Trophoblast cell (in vitro differentiated cells and primary cell): Measurements from ENCODE around the gene DEDD.

Experiments used
- DNase-seq, 2 donors: peaks; one replicate each; pipeline ENCODE4 v3.0.0-alpha.2; 2016
- H2AFZ ChIP-seq: 2 replicates; pipeline ENCODE4 v1.6.1; 2013; ENCODE audit warnings: low read length, moderate library complexity, mild to moderate bottlenecking; ENCODE audit not compliant: insufficient read depth, poor library complexity
- H2AK5ac ChIP-seq: 2 replicates; pipeline ENCODE4 v1.6.1; 2013; ENCODE audit warnings: mild to moderate bottlenecking, low read length
- H2BK120ac ChIP-seq: 2 replicates; pipeline ENCODE4 v1.6.1; 2013; ENCODE audit warnings: low read length, mild to moderate bottlenecking, moderate library complexity; ENCODE audit not compliant: insufficient read depth, poor library complexity
- H2BK12ac ChIP-seq: 2 replicates; pipeline ENCODE4 v1.6.1; 2013; ENCODE audit warnings: mild to moderate bottlenecking, low read length, moderate library complexity
- H2BK5ac ChIP-seq: 2 replicates; pipeline ENCODE4 v1.6.1; 2013; ENCODE audit warnings: low read length, low read depth, moderate library complexity, mild to moderate bottlenecking; ENCODE audit not compliant: poor library complexity
- H3K14ac ChIP-seq: 2 replicates; pipeline ENCODE4 v1.6.1; 2013; ENCODE audit warnings: mild to moderate bottlenecking, low read length
- H3K18ac ChIP-seq: 2 replicates; pipeline ENCODE4 v1.6.1; 2013; ENCODE audit warnings: mild to moderate bottlenecking, low read length
- H3K23ac ChIP-seq: 2 replicates; pipeline ENCODE4 v1.6.1; 2013; ENCODE audit warnings: low read length
- H3K27ac ChIP-seq: 2 replicates; pipeline ENCODE4 v1.5.1; 2013; ENCODE audit warnings: low read depth, mild to moderate bottlenecking, inconsistent platforms, low read length, moderate library complexity
- H3K27me3 ChIP-seq: 2 replicates; pipeline ENCODE4 v1.6.1; 2013; ENCODE audit warnings: inconsistent platforms, mild to moderate bottlenecking, low read length, moderate library complexity; ENCODE audit not compliant: insufficient read depth
- H3K36me3 ChIP-seq, 2 experiments: 1 replicate in 1 of 2; 2 replicates in 1 of 2; pipeline ENCODE4 v1.6.1; 2013; ENCODE audit warnings: low read length in 2 of 2, mild to moderate bottlenecking in 2 of 2, moderate library complexity in 1 of 2; ENCODE audit not compliant: insufficient read depth in 2 of 2, control insufficient read depth in 1 of 2
- H3K4ac ChIP-seq: 2 replicates; pipeline ENCODE4 v1.6.1; 2013; ENCODE audit warnings: low read depth, mild to moderate bottlenecking, low read length, moderate library complexity
- H3K4me1 ChIP-seq, 2 experiments: 1 replicate in 1 of 2; 2 replicates in 1 of 2; pipeline ENCODE4 v1.6.1; 2013; ENCODE audit warnings: low read length in 2 of 2, mild to moderate bottlenecking in 2 of 2, moderate library complexity in 1 of 2; ENCODE audit not compliant: insufficient read depth in 2 of 2, control insufficient read depth in 1 of 2
- H3K4me2 ChIP-seq: 2 replicates; pipeline ENCODE4 v1.6.1; 2013; ENCODE audit warnings: inconsistent platforms, mild to moderate bottlenecking, low read length, moderate library complexity
- H3K4me3 ChIP-seq: 2 replicates; pipeline ENCODE4 v1.5.1; 2013; ENCODE audit warnings: mild to moderate bottlenecking, low read depth, low read length, inconsistent platforms
- H3K79me1 ChIP-seq: one replicate; pipeline ENCODE4 v1.6.1; 2013; ENCODE audit warnings: low read length
- H3K79me2 ChIP-seq: 2 replicates; pipeline ENCODE4 v1.6.1; 2013; ENCODE audit warnings: low read length, mild to moderate bottlenecking; ENCODE audit not compliant: control insufficient read depth, insufficient read depth, poor library complexity
- H3K9ac ChIP-seq: 2 replicates; pipeline ENCODE4 v1.6.1; 2013; ENCODE audit warnings: mild to moderate bottlenecking, low read length
- H3K9me3 ChIP-seq: 2 replicates; pipeline ENCODE4 v1.6.1; 2013; ENCODE audit warnings: low read depth, mild to moderate bottlenecking, control low read depth, inconsistent platforms, low read length; ENCODE audit not compliant: insufficient read depth
- H4K12ac ChIP-seq: 2 replicates; pipeline ENCODE4 v1.6.1; 2013; ENCODE audit warnings: low read depth, mild to moderate bottlenecking, low read length, moderate library complexity
- H4K8ac ChIP-seq: 2 replicates; pipeline ENCODE4 v1.6.1; 2013; ENCODE audit warnings: low read depth, mild to moderate bottlenecking, low read length, moderate library complexity
- H4K91ac ChIP-seq: one replicate; pipeline ENCODE4 v1.6.1; 2013; ENCODE audit warnings: low read depth, mild to moderate bottlenecking, low read length, moderate library complexity
- WGBS: extraction: QIAGEN DNeasy Blood & Tissue Kit; methylation state at CpG from one replicate; pipeline ENCODE4 v1.1.7; 2013; ENCODE audit warnings: missing lambda C conversion rate; ENCODE audit not compliant: insufficient read length, insufficient coverage; ENCODE audit errors: extremely low coverage; 5-methylcytosine and 5-hydroxymethylcytosine counted together

Gene DEDD

GRCh38 chr1:161091093-161091492 is 41.4 kb downstream of the DEDD start:
- Histone ChIP-seq H4K91ac (peak overlapping the region; percentile 84), H3K23ac (no peak overlapping the region)

GRCh38 chr1:161090617-161091016 is 41.9 kb downstream of the DEDD start:
- no peak overlapping the region for H3K4ac ChIP-seq
- H3K4me3 ChIP-seq, result no peak overlapping the region
- H2AFZ ChIP-seq, result no peak overlapping the region
- H4K8ac ChIP-seq, result no peak overlapping the region
- no peak overlapping the region for H3K27ac ChIP-seq
- no peak overlapping the region for H2AK5ac ChIP-seq
- H3K79me2 ChIP-seq, result peaks cover 15% of the 10 kb centered on the region
- no peak overlapping the region for H2BK5ac ChIP-seq
- peaks cover 53 to 61% of the 10 kb centered on the region in 2 experiments for H3K4me1 ChIP-seq
- H3K79me1 ChIP-seq, result peaks cover 52% of the 10 kb centered on the region
- H2BK12ac ChIP-seq, result no peak overlapping the region
- no peaks in the 10 kb centered on the region for H3K36me3 ChIP-seq
- H3K14ac ChIP-seq, result no peak overlapping the region
- H2BK120ac ChIP-seq, result no peak overlapping the region
- no peak overlapping the region for H3K23ac ChIP-seq
- H3K9ac ChIP-seq, result no peak overlapping the region
- H4K91ac ChIP-seq, result no peak overlapping the region
- DNase-seq, result no peak
- no peak overlapping the region for H3K4me2 ChIP-seq
- H4K12ac ChIP-seq, result no peak overlapping the region
- H3K9me3 ChIP-seq, result no peaks in the 10 kb centered on the region
- no CpG with 5 or more reads among the region's 3 CpGs for WGBS
- no peaks in the 10 kb centered on the region for H3K27me3 ChIP-seq
- H3K18ac ChIP-seq, result no peak overlapping the region

More at GRCh38 chr1:161091093-161091492, 41.4 kb downstream of the DEDD start:
- H3K9ac ChIP-seq, result no peak overlapping the region
- peaks cover 48 to 57% of the 10 kb centered on the region in 2 experiments for H3K4me1 ChIP-seq
- peak overlapping the region; percentile 50 for H2AK5ac ChIP-seq
- no peak for DNase-seq
- peak overlapping the region; percentile 23 for H2BK5ac ChIP-seq
- H3K4ac ChIP-seq, result peak overlapping the region; percentile 22
- no CpG with 5 or more reads among the region's 5 CpGs for WGBS
- peak overlapping the region; percentile 18 for H3K18ac ChIP-seq
- no peak overlapping the region for H3K27ac ChIP-seq
- H3K9me3 ChIP-seq, result no peaks in the 10 kb centered on the region
- peaks cover 47% of the 10 kb centered on the region for H3K79me1 ChIP-seq
- H4K12ac ChIP-seq, result no peak overlapping the region
- H3K79me2 ChIP-seq, result peaks cover 13% of the 10 kb centered on the region
- H2BK12ac ChIP-seq, result peak overlapping the region; percentile 81
- no peak overlapping the region for H3K4me3 ChIP-seq
- no peak overlapping the region for H4K8ac ChIP-seq
- no peak overlapping the region for H3K4me2 ChIP-seq
- H3K36me3 ChIP-seq, result no peaks in the 10 kb centered on the region
- H3K14ac ChIP-seq, result peak overlapping the region; percentile 20
- no peaks in the 10 kb centered on the region for H3K27me3 ChIP-seq
- H2BK120ac ChIP-seq, result peak overlapping the region; percentile 54
- H2AFZ ChIP-seq, result no peak overlapping the region

GRCh38 chr1:161089938-161090337 is 42.5 kb downstream of the DEDD start:
- H2BK12ac ChIP-seq, result peak overlapping the region; percentile 91
- peak overlapping the region; percentile 68 for H3K14ac ChIP-seq
- peak overlapping the region; percentile 70 for H2BK5ac ChIP-seq
- H2AK5ac ChIP-seq, result peak overlapping the region; percentile 49
- no peaks in the 10 kb centered on the region for H3K27me3 ChIP-seq
- H2AFZ ChIP-seq, result no peak overlapping the region
- H3K18ac ChIP-seq, result peak overlapping the region; percentile 52
- no peak overlapping the region for H3K4me3 ChIP-seq
- H3K27ac ChIP-seq, result peak overlapping the region; percentile 18
- H2BK120ac ChIP-seq, result peak overlapping the region; percentile 46
- H3K4ac ChIP-seq, result peak overlapping the region; percentile 16
- H3K79me2 ChIP-seq, result peaks cover 17% of the 10 kb centered on the region
- peak overlapping the region; percentile 40 for H4K8ac ChIP-seq
- H3K79me1 ChIP-seq, result peaks cover 57% of the 10 kb centered on the region
- no peaks in the 10 kb centered on the region for H3K9me3 ChIP-seq
- peak overlapping the region; percentile 69 for H4K91ac ChIP-seq
- H3K4me1 ChIP-seq, result peaks cover 58 to 68% of the 10 kb centered on the region in 2 experiments
- no peak overlapping the region for H3K9ac ChIP-seq
- no peak overlapping the region for H4K12ac ChIP-seq
- no CpG with 5 or more reads among the region's 5 CpGs for WGBS
- peak in 1 of 2 donors; percentile 61 for DNase-seq
- H3K4me2 ChIP-seq, result peak overlapping the region; percentile 43
- no peak overlapping the region for H3K23ac ChIP-seq
- H3K36me3 ChIP-seq, result no peaks in the 10 kb centered on the region

- H2BK12ac ChIP-seq, result peak within 1 kb of the TSS; percentile 91
- H3K79me2 ChIP-seq, result peaks cover 19% of the 10 kb centered on the region
- no CpG with 5 or more reads among the region's 22 CpGs for WGBS
Observed at GRCh38 chr1:161089251-161089924, 43.1 kb downstream of the DEDD start, which contains the start of gene NECTIN4. NECTIN4 (minus strand) TSS chr1:161089558; CDS start chr1:161089296, 262 bp downstream.

More at GRCh38 chr1:161089251-161089924, 43.1 kb downstream of the DEDD start, which contains the start of gene NECTIN4:
- no peak within 1 kb of the TSS for H3K23ac ChIP-seq
- H2BK120ac ChIP-seq, result peak within 1 kb of the TSS; percentile 46
- H3K14ac ChIP-seq, result peak within 1 kb of the TSS; percentile 68
- H4K12ac ChIP-seq, result no peak within 1 kb of the TSS
- peak; percentile 63 to 77 for DNase-seq
- peak within 1 kb of the TSS; percentile 69 for H4K91ac ChIP-seq
- no peak within 1 kb of the TSS for H3K9ac ChIP-seq
- H3K4me2 ChIP-seq, result peak within 1 kb of the TSS; percentile 43
- H2BK5ac ChIP-seq, result peak within 1 kb of the TSS; percentile 70
- peaks cover 63 to 73% of the 10 kb centered on the region in 2 experiments for H3K4me1 ChIP-seq
- H2AK5ac ChIP-seq, result peak within 1 kb of the TSS; percentile 49
- H3K18ac ChIP-seq, result peak within 1 kb of the TSS; percentile 62
- H3K36me3 ChIP-seq, result no peaks in the 10 kb centered on the region
- H3K27ac ChIP-seq, result peak within 1 kb of the TSS; percentile 18
- H3K79me1 ChIP-seq, result peaks cover 62% of the 10 kb centered on the region
- peak within 1 kb of the TSS; percentile 23 for H3K4ac ChIP-seq
- no peaks in the 10 kb centered on the region for H3K27me3 ChIP-seq
- H3K4me3 ChIP-seq, result peak within 1 kb of the TSS; percentile 38
- H2AFZ ChIP-seq, result no peak within 1 kb of the TSS
- no peaks in the 10 kb centered on the region for H3K9me3 ChIP-seq
- H4K8ac ChIP-seq, result peak within 1 kb of the TSS; percentile 40
